UCSD-AML1 (cell line): ENCODE results near the gene ARHGAP30.
A peak's percentile ranks its signal among the peaks of the same experiment; 100 is the strongest.

ENCODE experiments used
- DNase-seq: peaks from one replicate; lab custom pipeline; 2025; ENCODE audit not compliant: unreplicated experiment; lab: John Stamatoyannopoulos, UW

Gene ARHGAP30

GRCh38 chr1:161091796-161092507, 22.3 kb upstream of the ARHGAP30 start:
- DNase-seq: no peak

- DNase-seq: no peak
Measured at GRCh38 chr1:161091093-161091492, 21.4 kb upstream of the ARHGAP30 start.

GRCh38 chr1:161090617-161091016, 20.9 kb upstream of the ARHGAP30 start:
- DNase-seq: no peak

GRCh38 chr1:161089938-161090337, 20.2 kb upstream of the ARHGAP30 start:
- no peak for DNase-seq

- no peak for DNase-seq
Measured at GRCh38 chr1:161089251-161089924, 19.7 kb upstream of the ARHGAP30 start, which contains the start of gene NECTIN4. NECTIN4 (minus strand) TSS chr1:161089558; CDS start chr1:161089296, 262 bp downstream.

- DNase-seq: no peak
Measured at GRCh38 chr1:161088587-161089110, 19.0 kb upstream of the ARHGAP30 start.

- no peak for DNase-seq
Measured at GRCh38 chr1:161086457-161086856, 16.8 kb upstream of the ARHGAP30 start.

GRCh38 chr1:161085165-161085564, 15.5 kb upstream of the ARHGAP30 start:
- no peak for DNase-seq

GRCh38 chr1:161084597-161084988, 14.9 kb upstream of the ARHGAP30 start:
- DNase-seq: no peak

- no peak for DNase-seq
Measured at GRCh38 chr1:161083748-161084596, 14.3 kb upstream of the ARHGAP30 start.

GRCh38 chr1:161082996-161083747, 13.5 kb upstream of the ARHGAP30 start:
- DNase-seq: peak; percentile 47

- no peak for DNase-seq
Measured at GRCh38 chr1:161082483-161082882, 12.8 kb upstream of the ARHGAP30 start.

- DNase-seq: no peak
Measured at GRCh38 chr1:161081519-161081918, 11.8 kb upstream of the ARHGAP30 start.

GRCh38 chr1:161080441-161081405, 11.0 kb upstream of the ARHGAP30 start:
- DNase-seq: no peak

GRCh38 chr1:161079436-161080110, 9.9 kb upstream of the ARHGAP30 start:
- DNase-seq: no peak

- no peak for DNase-seq
Measured at GRCh38 chr1:161077426-161077825, 7.7 kb upstream of the ARHGAP30 start.

GRCh38 chr1:161076410-161076809, 6.7 kb upstream of the ARHGAP30 start:
- DNase-seq: no peak

- DNase-seq: no peak
Measured at GRCh38 chr1:161074676-161075368, 5.1 kb upstream of the ARHGAP30 start.
